HG03354 (cell line): ENCODE results near the gene TREX2.
"Not testable (repeated sequence)": the region's sequence is repeated elsewhere in the genome, so short reads cannot be mapped to it uniquely, and the experiment has no call there.

Experiments used
- ATAC-seq: cut with Tn5 transposase; IDR thresholded peaks from one replicate; pipeline ENCODE4 v1.9.1; 2021; ENCODE audit warnings: mild to moderate bottlenecking; ENCODE audit not compliant: unreplicated experiment, poor library complexity, severe bottlenecking

Gene TREX2

DNA sequence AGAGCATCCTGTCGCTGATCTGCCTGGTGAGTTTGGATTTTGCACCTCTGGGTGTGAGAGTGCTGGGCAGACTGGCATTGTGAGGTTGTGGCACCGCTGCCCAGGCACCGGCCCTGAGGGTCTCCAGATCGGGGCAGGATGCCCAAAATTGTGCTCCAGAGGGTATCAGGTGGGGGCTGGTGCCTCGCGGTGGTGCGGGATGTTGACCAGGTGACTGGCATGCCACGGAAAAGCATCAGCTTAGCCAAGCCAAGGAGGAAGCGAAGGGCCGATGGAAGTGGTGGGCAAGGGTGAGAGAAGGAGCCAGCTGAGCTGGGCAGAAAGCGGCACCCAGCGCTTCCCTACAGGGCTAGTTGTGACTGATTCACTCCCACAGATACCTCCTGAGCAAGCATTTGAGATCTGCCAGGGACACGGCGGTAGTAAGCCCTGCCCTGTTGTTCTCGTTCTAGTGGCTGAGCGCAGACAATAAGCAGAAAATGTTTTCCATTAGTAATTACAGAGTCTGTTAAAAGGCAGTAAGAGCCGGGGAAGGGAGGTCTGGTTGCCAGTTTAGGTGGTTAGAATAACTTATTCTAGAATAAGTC lies 33.8 kb downstream of the TREX2 start:
- no peak for ATAC-seq

DNA sequence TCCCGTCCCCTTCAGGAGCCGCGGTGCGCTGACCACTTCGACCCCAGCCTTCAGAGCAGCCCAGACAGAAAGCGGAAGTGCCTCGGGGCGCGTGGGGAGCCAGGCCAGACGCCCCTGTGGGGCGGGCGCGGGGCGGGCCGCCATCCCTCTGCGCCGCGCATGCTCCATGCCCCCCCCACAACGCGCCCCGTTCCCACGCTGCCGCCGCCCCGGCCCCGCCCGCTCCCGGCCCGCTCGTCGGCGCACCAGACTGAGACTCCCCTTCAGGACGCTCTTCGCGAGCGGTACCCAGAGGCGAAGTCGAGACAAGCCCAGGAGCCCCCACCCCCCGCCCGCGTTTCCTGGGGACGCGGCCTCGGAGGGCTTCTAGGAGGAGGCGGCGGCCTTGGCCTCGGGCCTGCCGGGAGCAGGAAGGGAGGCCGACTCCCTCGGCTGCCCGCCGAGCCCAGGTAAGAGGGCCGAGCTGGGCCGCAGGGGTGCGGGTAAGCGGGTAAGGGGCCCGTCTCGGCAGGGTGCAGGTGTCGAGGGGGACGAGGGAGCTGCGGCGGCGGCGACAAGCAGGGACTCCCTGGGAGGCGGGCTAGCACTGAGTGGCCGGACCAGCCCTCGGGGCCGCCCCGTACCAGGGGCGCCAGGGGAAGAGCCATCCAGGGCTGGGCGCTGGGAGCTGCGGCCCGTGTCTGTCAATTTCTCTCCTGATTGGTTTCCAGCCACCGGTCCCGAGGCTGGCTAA lies 34.4 kb downstream of the TREX2 start, which contains the start of gene ZFP92:
Gene ZFP92, plus strand, starts transcription at position 218 of the 733 bp plus-strand sequence. CDS start 6,851 bp downstream, outside the sequence.
- peak; percentile 47 for ATAC-seq

- ATAC-seq: no peak
These were observed 35.0 kb downstream of the TREX2 start for GRCh38 chrX:153410888-153411254.

GRCh38 chrX:153410373-153410772 lies 35.5 kb downstream of the TREX2 start:
- no peak for ATAC-seq

DNA sequence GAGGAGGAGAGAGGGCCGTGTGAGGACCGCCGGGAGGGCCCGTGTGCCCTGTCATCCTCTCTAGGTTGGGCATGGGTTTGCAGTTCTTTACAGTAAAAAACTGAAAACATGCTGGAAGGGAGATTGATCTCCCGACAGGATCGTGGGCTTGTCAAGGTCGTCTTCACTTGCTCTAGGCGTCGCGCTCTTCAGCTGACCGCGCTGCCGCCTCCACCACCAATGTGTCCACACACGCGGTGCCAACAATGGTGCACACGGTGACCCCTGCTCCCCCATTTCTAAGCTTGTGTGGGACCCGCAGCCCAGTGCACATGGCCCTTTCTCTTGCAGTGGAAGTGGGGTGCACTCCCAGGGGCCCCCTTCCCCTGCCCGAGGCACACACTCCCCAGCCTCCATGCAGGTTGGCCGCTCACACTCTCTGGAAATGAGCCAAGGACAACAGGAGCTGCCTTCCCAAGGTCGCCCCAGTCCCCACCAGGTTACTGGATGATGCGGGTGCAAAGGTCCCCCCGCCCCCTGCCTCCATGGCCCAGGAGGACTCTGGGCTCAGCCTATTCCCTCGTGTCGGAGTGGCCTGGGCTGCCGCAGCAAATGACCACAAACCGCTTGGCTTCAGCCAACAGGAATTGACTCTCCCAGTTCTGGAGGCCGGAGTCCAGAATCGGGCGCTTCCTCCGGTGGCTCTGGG lies 36.3 kb downstream of the TREX2 start:
- no peak for ATAC-seq

DNA sequence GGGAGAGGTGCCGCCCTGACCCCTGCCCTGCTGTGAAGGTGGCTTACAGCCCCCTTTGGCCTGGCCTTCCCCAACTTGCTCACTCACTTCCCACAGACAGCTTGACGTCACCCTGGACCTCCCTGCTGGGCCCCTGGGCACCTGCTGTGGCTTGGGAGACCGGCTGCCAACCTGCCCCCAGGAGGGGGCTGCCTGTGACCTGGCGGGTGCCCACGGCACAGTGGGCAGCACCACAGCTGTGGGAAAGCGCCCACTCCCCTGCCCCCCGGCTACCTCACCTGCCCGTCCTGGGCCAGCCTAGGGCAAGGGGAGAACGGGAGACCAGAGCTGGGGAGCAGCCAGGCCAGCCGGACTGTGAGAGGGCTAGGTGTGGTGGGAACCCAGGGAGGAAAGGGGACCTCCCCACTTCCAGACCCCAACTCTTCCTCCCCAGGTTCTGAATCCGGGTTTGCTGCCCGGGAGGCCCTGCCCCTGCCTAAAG lies 36.9 kb downstream of the TREX2 start:
- no peak for ATAC-seq

DNA sequence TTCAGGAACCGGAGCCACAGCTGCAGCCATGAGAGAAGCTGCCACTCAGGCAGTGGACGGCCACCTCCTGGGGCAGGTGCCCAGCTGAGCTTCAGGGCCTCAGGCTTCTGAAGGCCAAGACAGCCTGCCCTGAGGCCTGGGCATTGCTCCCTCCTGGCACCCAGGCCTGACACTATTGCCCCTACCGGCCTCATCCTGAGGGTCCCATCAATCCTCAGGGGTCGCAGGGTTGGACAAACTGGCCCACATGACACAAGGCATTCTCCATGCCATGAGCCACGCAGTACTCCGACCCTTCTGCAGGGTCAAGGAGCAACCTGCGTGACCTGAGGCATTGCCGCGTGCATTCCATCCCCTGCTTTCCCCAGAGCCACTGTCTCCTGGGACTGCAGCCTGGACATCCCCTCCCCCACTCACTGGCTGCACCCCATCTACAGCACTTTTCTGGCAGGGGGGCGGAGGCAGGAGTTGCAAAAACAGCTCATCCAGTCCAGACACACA lies 37.6 kb downstream of the TREX2 start:
- no peak for ATAC-seq

- ATAC-seq: no peak
These were observed 38.1 kb downstream of the TREX2 start for GRCh38 chrX:153407736-153408135.

- ATAC-seq: no peak
These were observed 39.0 kb downstream of the TREX2 start for GRCh38 chrX:153406903-153407302.

- no peak for ATAC-seq
These were observed 39.8 kb downstream of the TREX2 start for GRCh38 chrX:153406011-153406410.

DNA sequence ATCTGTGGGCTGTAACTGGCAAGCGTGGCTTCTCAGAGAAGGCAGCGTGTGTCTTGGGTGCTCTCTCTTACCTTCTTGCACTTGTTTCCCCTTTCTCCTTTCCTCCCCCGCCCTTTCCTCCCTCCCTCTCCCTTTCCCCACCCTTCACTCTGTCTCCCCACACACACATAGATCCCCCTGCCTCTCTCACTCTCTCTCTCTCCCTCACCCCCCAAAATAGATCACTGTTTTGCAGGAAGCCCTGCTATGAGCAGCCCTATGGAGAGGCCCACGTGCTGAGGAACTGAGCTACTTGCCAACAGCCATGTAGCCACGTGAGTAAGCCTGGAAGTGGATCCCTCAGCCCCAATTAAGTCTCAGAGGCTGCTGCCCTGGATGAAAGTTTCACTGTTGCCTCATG lies 40.4 kb downstream of the TREX2 start:
- no peak for ATAC-seq

DNA sequence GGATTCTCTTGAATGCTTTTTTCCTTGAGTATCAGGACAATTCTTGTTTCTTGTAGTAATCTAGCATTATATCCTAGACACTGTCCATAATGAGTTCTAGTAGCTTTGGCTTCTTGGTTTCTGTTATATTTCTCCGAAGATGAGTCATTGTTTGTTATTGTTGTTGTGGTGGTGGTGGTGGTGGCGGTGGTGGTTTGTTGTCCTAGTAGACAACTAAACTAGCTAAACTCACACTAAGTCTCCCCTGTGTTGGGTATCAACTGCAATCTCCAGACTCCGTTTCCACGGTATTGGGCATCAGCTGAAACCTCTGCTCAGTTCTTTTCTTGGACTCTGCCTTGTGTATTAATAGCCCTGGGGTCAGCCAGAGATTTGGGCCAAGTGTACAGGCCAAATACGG lies 41.5 kb downstream of the TREX2 start:
- ATAC-seq: not testable (repeated sequence)

DNA sequence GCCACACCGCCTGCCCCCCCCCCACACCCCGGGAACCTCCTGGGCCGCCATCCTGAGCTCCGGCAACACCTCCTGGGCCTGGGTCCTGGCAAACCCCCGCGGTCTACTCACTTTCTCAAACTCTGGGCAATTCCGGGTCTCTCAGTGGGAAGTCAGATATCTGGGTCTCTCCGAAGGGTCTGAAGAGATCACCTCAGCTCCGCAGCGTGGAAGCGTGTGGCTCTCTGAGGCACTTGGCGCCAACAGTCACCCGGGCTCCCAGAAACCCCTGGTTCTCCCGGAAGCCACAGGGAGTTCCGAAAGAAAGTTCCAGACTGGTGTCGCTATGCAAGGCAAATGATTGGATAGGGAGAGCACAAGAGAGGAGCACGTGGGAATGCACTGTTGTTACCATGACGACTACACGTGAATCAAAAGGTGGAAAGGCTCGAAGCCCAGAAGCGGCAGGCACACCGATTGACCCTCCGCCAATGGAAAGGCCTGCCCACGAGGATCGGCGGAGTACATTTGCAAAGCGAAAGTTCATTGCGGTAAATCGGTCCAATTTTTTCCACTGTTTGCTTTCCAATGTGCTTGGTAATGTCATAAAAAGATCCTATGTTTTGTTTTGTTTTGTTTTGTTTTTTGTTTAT lies 44.6 kb downstream of the TREX2 start, which contains the start of gene PNMA6E:
Gene PNMA6E, minus strand, starts transcription at position 218 of the 632 bp plus-strand sequence. CDS start 2,501 bp downstream, outside the sequence.
- no peak for ATAC-seq

DNA sequence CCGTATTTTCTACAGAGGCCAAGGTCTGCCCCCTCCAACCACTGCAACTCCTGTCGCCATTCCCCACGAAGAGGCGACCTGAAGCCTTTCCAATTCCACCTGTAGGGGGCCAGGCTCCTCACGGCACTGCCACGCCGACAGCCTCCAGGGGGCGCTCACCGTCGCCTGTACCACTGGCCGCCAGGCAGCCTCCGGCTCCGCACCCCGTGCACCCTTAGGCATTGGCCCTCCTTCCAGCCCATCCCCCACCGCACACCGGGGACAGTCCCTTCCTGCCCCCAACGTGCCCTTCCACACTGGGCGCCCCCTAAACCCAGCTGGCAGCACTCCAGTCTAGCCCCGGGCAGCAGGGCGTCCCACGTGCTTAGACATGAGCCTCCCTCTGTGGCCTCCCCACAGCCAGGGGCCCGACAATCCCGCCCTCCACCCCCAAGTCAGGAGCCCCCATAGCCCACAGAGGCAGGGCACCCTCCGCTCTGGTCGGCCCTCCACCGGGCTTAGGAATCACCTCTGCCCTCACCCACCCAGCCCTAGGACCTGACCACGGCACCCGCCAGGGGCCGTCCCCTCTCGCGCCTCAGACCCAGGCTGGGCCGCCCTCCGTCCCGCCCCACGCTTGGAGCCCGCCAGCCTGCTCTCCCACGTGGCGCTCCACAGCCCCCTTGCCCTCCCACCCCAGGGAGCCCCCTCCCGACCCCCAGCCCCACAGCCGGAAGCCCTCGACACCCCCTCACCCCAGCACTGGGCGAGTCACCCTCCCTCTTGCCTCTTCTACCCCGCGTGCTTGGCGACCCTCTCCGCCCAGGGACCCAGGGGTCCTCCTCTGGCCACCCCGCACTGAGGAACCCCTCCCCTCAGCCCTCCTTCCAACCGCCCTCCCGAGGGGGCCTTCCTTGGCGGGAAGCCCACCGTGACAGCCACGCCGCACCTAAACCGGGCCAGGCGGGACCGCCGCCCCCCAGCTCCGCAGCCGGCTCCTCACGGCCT lies 45.4 kb downstream of the TREX2 start:
- no peak for ATAC-seq

DNA sequence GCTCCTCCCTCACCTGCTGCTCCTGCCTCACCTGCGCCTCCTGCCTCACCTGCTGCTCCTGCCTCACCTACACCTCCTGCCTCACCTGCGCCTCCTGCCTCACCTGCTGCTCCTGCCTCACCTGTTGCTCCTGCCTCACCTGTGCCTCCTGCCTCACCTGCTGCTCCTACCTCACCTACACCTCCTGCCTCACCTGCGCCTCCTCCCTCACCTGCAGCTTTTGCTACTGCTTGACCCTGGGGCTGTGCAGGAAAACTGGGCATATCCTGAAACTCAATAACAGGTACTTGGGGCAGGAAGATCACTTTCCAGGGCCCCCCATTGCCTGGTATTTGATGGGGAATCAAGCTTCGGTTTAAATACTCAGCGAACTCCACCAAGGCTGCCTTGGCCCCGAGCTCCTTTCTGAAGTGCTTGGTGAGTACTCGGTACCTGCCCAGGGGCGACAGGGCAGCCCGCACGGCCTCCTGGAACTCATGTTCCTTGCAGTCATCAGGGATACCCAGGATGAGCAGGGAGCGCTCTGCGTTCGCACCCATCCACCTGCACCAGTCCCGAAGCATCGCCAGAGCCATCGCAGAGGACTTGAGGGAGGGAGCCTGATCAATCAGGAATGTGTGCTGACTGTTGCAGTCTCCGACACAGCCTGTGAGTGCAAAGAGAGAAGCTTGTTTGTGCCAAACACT lies 47.4 kb downstream of the TREX2 start:
- no peak for ATAC-seq

DNA sequence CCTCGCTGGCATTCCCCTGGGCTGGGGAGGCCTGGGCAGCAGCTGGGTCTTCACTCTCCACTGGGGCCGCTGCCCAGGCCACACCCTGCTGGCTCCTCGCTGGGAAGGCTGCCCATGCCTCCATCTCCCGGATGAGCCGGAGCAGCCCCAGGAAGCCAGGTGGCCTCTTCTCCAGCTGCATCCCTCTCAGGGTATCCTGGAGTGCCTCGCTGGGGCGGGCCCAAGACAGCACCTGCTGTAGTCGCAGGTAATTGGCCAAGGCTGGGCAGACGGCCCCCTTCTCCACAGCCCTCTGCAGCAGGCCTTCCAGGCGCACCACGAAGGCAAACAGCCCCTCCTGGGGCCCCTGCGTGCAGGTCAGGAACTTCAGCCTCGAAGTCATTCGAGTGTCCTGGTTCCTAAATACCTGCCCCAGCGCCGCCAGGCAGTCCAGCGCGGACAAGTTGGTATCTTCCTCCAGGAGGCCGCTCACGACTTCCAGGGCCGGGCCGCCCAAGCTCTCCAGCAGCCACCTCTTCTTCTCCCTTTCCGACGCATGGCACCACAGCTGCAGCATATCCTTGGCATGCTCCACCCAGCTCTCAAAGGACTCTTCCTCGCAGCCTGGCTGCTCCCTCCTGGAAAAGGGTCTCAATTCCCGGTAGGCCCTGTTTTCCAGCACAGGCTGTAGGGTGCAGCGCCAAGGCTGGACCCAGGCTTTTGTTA lies 48.4 kb downstream of the TREX2 start:
- no peak for ATAC-seq

DNA sequence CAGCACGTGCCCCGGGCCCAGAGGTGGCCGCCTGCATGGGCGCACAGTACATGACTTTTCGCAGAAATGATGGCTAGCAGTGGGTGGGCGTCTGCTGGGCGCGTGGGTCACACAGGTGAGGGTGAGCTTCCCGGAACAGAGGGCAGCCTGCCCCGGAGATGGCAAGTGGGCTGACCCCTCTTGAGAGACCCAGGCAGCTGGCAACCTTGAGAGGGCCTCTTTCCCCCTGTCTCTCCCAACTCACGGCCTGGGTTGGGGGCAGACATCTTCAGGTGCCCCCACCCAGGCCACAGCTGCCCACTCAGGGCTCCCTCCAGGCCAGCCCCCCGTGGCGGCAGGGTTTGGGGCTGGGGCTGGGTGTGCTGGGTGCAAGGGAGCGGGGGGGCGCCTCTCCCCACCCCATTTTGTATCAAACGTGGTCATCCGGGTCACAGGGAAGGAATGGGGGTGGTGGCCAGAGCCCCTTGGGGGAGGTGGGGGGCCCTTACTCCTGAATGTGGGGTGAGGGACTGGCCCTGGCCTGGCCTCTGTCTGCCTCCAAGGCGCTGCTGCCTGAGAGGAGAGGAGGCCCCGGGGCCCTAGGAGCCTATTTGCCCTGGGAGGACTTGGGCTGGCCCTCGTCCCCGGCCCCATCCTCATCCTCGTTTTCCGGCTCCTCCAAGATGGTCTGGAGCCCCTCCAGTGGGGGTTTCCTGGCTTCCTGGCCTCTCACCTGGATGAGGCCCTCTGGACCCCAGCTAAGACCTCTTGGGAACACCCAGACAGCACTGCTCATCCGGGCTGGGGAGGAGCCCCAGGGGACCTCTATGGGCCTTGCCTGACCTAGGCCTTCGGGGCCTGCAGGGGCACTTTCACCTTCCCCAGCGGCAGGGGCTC lies 49.3 kb downstream of the TREX2 start:
- no peak for ATAC-seq
